Suprapubic skin (tissue), 4 donors: ENCODE data around the gene EFCAB5. TPM values are rescaled to one million over a fixed set of nuclear protein-coding genes. Genes with fewer than 3 reads are reported as not detected.
A peak's percentile ranks its signal among the peaks of the same experiment; 100 is the strongest.
"Not testable (repeated sequence)": the region's sequence is repeated elsewhere in the genome, so short reads cannot be mapped to it uniquely, and the experiment has no call there.

Source experiments
- DNase-seq, 2 donors: peaks; one replicate each; pipeline ENCODE4 v3.0.0-alpha.2; 2019; ENCODE audit warnings: low spot score in 2 of 2
- H3K27ac ChIP-seq: fragments of 200-600 bp; sonication (generic); one replicate; pipeline ENCODE4 v1.5.1; 2019
- H3K27me3 ChIP-seq: fragments of 200-600 bp; sonication (generic); one replicate; pipeline ENCODE4 v1.5.1; 2019
- H3K36me3 ChIP-seq: fragments of 200-600 bp; sonication (generic); one replicate; pipeline ENCODE4 v1.5.1; 2019
- H3K4me1 ChIP-seq: fragments of 200-600 bp; sonication (generic); one replicate; pipeline ENCODE4 v1.5.1; 2019
- H3K4me3 ChIP-seq: fragments of 200-600 bp; sonication (generic); one replicate; pipeline ENCODE4 v1.5.1; 2019; ENCODE audit warnings: mild to moderate bottlenecking
- H3K9me3 ChIP-seq: fragments of 200-600 bp; sonication (generic); one replicate; pipeline ENCODE4 v1.5.1; 2019
- CTCF ChIP-seq, 2 donors: fragments of 200-600 bp in 1 of 2; fragments of 450-650 bp in 1 of 2; sonication (generic) in 1 of 2; IDR thresholded peaks; one replicate each; pipeline ENCODE4 v1.5.1; 2016 to 2019; ENCODE audit warnings: antibody characterized with exemption in 2 of 2, mild to moderate bottlenecking in 1 of 2, moderate library complexity in 1 of 2
- EP300 ChIP-seq: sonication (generic); formaldehyde crosslinking; IDR thresholded peaks from one replicate; pipeline ENCODE4 v1.6.1; 2017; ENCODE audit warnings: antibody characterized with exemption
- POLR2A ChIP-seq, 2 donors: fragments of 450-650 bp; IDR thresholded peaks; one replicate each; pipeline ENCODE4 v1.6.1; 2017; ENCODE audit warnings: antibody characterized with exemption in 2 of 2, mild to moderate bottlenecking in 2 of 2, moderate library complexity in 2 of 2
- POLR2AphosphoS5 ChIP-seq, 3 donors: sonication (generic); formaldehyde crosslinking; IDR thresholded peaks; one replicate each; pipeline ENCODE4 v1.6.1; 2017; ENCODE audit warnings: antibody characterized with exemption in 3 of 3
- WGBS: methylation state at CpG from one replicate; pipeline ENCODE4 v1.1.5; 2018; 5-methylcytosine and 5-hydroxymethylcytosine counted together
- total RNA-seq, 4 donors: library from RNA; depleted of rRNA; stranded (reverse); fragments of >200 nt; gene quantifications; one replicate each; pipeline ENCODE4 v1.1.0, GENCODE V29; 2016

EFCAB5 gene
- total RNA-seq, 4 donors from 2014 or later, result 0.13 to 0.21 (median 0.16) TPM; not detected in 1

- peak overlapping the region; percentile 75 for H3K4me3 ChIP-seq
- peaks cover 5% of the 10 kb centered on the region for H3K36me3 ChIP-seq
- WGBS, result 9% methylated on average over 10 of the region's 10 CpGs
- TF ChIP-seq POLR2AphosphoS5 (IDR thresholded peaks at IDR 0.05), result no peak
- TF ChIP-seq EP300, result no peak
- TF ChIP-seq CTCF (IDR thresholded peaks at IDR 0.05), result no peak
- TF ChIP-seq POLR2A (IDR thresholded peaks at IDR 0.05), result no peak
- no peaks in the 10 kb centered on the region for H3K27me3 ChIP-seq
- H3K27ac ChIP-seq, result peak overlapping the region; percentile 98
- peaks cover 35% of the 10 kb centered on the region for H3K4me1 ChIP-seq
- DNase-seq, result no peak
- no peaks in the 10 kb centered on the region for H3K9me3 ChIP-seq
Measured at GRCh38 chr17:30116345-30116660, 174.9 kb downstream of the EFCAB5 start.

GRCh38 chr17:30116661-30117551 lies 175.5 kb downstream of the EFCAB5 start, which contains the start of gene NSRP1:
Gene NSRP1 (plus strand): TSS chr17:30116816. CDS start chr17:30116844, 28 bp downstream.
- TF ChIP-seq POLR2AphosphoS5 (IDR thresholded peaks at IDR 0.05) (peak; percentile 94 to 97 (median 95)), EP300 (no peak), POLR2A (IDR thresholded peaks at IDR 0.05) (peak; percentile 96 to 97), CTCF (IDR thresholded peaks at IDR 0.05) (no peak)
- Histone ChIP-seq H3K27ac (peak within 1 kb of the TSS; percentile 98), H3K27me3 (no peaks in the 10 kb centered on the region), H3K4me1 (peaks cover 35% of the 10 kb centered on the region), H3K36me3 (peaks cover 9% of the 10 kb centered on the region), H3K4me3 (peak within 1 kb of the TSS; percentile 75), H3K9me3 (no peaks in the 10 kb centered on the region)
- DNase-seq, result peak; percentile 98
- under 1% methylated on average over 32 of the region's 47 CpGs for WGBS

GRCh38 chr17:30117675-30118081 lies 176.2 kb downstream of the EFCAB5 start:
- H3K27me3 ChIP-seq, result no peaks in the 10 kb centered on the region
- 19% methylated on average over 5 of the region's 5 CpGs for WGBS
- DNase-seq, result no peak
- peak overlapping the region; percentile 75 for H3K4me3 ChIP-seq
- H3K27ac ChIP-seq, result peak overlapping the region; percentile 98
- TF ChIP-seq POLR2A (IDR thresholded peaks at IDR 0.05) (no peak), POLR2AphosphoS5 (IDR thresholded peaks at IDR 0.05) (no peak), CTCF (IDR thresholded peaks at IDR 0.05) (no peak), EP300 (no peak)
- H3K9me3 ChIP-seq, result no peaks in the 10 kb centered on the region
- peaks cover 35% of the 10 kb centered on the region for H3K4me1 ChIP-seq
- H3K36me3 ChIP-seq, result peaks cover 12% of the 10 kb centered on the region

- not testable (repeated sequence) for DNase-seq, H3K9me3 ChIP-seq, H3K27me3 ChIP-seq, H3K27ac ChIP-seq, H3K4me3 ChIP-seq
- WGBS, result 93% methylated on average over 7 of the region's 7 CpGs
- peaks cover 12% of the 10 kb centered on the region for H3K36me3 ChIP-seq
- peaks cover 35% of the 10 kb centered on the region for H3K4me1 ChIP-seq
Measured at GRCh38 chr17:30118635-30119034, 177.2 kb downstream of the EFCAB5 start.

GRCh38 chr17:30124273-30124796 lies 182.9 kb downstream of the EFCAB5 start:
- Histone ChIP-seq H3K9me3 (no peaks in the 10 kb centered on the region), H3K36me3 (peaks cover 40% of the 10 kb centered on the region), H3K4me1 (peaks cover 15% of the 10 kb centered on the region), H3K4me3 (no peak overlapping the region), H3K27ac (no peak overlapping the region), H3K27me3 (no peaks in the 10 kb centered on the region)
- 98% methylated on average over 4 of the region's 4 CpGs for WGBS
- TF ChIP-seq CTCF (IDR thresholded peaks at IDR 0.05) (no peak), POLR2AphosphoS5 (IDR thresholded peaks at IDR 0.05) (no peak), POLR2A (IDR thresholded peaks at IDR 0.05) (no peak), EP300 (no peak)
- DNase-seq, result no peak
